HG03342 (cell line): ENCODE results near the gene SLC22A4.

Experiments used
- ATAC-seq: cut with Tn5 transposase; IDR thresholded peaks from one replicate; pipeline ENCODE4 v1.9.1; 2021; ENCODE audit warnings: mild to moderate bottlenecking, moderate library complexity; ENCODE audit not compliant: unreplicated experiment

Gene SLC22A4

GRCh38 chr5:132261881-132262845, 32.0 kb upstream of the SLC22A4 start:
- no peak for ATAC-seq

DNA sequence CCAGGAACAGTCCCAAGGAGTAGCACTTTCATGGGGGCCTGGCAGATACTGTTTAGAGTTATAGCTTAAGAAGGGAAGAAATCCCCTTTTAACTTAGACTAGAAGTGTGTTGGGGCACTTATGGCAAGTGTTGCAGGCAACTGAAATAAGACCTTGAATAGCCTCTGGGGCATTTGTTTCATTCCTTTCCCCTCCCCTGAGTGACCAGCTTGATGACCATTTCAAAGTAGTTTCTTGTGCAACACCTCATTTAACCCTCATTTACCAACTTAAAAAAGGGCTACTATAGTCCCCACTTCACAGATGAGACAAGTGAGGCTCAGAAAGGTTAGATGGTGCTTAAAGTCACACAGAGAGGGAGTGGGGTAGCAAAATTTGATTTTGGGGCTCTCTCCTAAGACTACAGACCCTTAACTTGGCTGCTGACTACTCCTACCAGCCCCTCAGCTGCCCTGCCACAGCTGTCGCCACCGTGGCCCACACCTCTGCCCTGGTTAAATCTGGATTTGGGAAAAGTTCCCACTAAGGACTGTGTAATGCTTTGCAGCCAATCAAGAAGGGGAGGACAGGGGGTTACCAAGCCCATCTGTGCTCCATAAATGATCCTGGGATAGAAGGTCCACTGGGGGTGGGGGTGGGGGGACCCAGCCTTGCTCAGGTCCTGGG, 31.2 kb upstream of the SLC22A4 start:
- no peak for ATAC-seq

- ATAC-seq: no peak
These were observed 30.5 kb upstream of the SLC22A4 start for GRCh38 chr5:132263548-132264261.

GRCh38 chr5:132264546-132265335, 29.5 kb upstream of the SLC22A4 start:
- ATAC-seq: no peak

GRCh38 chr5:132265336-132266030, 28.7 kb upstream of the SLC22A4 start:
- no peak for ATAC-seq

GRCh38 chr5:132266031-132266835, 28.0 kb upstream of the SLC22A4 start:
- no peak for ATAC-seq

DNA sequence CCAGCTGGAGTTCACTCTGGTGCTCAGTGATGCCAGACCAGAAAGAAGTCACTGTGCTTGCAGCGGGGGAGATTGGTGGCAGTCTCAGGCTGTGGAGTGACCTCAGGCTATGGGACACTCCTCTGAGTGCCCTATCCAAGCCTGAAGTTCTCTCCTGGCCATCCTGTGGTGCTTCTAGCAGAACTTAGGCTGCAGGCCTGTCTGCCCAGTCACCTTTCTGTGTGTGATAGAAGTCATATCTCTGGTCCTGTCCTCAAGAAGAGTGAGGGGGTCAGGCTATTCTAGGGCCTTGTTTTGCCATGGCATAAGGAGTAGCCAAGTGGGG, 27.4 kb upstream of the SLC22A4 start:
- no peak for ATAC-seq

DNA sequence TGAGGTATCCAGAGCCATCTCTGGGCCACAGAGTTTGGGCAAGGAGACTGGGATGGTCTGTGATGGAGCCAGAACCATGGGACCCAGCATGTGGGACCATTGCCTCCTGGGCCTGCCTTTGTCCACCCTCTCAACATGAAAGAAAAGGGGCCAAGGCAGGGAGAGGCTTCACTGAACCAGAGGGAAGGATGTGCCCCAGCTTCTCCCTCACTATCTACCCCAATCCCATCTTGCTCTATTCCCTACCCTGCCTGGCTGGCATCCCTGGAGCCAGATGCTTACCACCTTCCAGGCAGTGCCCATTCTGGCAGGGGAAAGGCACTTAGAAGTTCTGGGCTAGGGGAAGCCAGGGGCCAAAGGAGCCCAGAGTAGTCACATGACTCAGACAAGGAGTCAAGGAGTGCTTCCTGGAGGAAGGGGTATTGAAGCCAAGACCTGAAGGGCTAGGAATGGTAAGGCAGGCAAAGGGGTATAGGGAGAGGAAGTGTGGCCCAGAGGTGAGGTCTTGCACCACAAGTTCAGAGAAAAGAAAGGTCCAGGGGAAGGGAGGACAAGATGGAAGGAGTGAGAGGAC, 26.9 kb upstream of the SLC22A4 start:
- ATAC-seq: no peak

- ATAC-seq: no peak
These were observed 26.0 kb upstream of the SLC22A4 start for GRCh38 chr5:132267931-132268768.

DNA sequence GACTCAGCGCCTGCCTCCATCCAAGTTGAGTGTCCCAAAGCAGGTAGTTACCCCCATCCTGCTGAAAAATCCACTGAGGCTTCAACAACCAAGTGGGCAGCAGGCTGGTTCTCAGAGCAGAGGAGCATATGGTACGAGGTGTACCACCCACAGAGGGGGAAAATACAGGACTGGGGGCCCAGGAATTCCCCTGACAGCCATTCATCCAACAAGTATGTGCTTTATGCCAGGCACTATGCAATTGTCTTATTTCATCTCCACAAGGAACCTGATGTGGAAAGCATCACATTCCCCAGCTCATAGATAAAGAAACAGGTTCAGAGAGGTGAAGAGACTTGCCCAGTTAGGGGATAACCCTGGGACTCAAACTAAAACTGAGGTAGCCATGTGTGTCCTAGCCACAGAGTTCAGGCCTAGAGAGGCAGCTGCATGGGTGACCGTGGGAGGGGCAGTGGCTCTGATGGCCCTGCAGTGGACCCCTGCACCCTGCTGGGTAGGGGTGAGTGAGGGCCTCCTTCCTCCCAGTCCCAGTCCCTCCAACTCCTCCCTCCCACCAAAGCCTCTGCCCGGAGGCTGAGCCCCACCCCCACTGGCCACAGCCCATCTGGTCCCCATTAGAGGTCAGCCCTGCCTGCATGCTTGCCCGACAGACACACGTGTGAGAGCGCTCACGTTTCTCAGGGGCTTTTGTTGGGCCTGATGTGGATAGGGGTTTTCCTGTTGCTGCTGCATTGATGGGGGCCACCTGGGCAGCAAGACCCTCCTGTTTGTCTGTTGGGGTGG, 25.2 kb upstream of the SLC22A4 start:
- ATAC-seq: peak; percentile 60

DNA sequence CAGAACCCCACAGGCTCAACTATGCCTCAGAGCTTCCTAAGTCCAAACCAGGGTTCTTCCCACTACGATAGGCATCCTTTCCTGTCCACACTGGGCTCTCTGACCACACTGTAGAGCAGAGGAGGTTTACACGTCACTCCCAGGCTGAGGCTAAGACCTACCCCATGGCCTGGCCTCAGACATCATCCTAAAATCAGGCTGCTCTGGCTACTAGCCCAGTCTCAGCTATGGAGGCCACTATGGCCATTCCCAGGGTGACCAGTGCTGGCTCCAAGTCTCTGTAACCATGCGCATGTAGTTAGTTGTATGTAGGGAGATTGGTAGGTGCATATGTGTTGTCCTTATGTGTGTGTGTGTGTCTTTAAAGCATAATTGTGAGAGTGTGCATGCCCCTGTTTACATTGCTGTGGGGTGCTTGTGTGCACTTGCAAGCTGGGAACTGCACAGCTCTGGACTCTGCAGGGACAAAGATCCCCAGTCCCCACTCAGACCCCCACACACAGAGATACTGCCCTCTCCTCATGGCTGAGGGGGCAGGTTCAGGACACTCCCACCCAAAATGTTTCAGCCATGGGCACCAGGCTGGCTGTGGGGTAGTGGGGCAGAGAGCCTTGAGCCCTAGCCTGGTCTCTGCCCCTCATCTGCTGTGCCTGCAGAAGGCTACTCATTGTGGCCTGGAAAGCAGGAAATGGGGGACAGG, 24.4 kb upstream of the SLC22A4 start:
- ATAC-seq: no peak

- no peak for ATAC-seq
These were observed 23.9 kb upstream of the SLC22A4 start for GRCh38 chr5:132270335-132270665.

DNA sequence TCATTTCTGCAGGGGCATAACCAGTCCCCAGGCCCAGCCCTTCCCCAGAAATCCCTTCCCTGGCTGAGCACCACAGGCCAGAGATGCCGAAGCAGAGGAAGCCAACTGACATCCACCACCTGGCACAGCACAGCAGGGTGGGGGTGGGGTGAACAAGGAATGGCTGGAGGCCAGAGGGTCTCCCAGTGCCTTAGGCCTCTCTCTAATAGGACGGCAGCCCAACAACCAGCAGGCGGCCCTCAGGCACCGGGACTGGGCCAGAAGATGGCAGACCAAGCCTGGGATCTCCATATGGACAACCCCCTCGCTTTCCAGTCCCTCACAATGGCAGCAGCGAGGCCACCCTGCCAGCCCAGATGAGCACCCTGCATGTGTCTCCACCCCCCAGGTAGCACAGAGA, 23.5 kb upstream of the SLC22A4 start:
- no peak for ATAC-seq

DNA sequence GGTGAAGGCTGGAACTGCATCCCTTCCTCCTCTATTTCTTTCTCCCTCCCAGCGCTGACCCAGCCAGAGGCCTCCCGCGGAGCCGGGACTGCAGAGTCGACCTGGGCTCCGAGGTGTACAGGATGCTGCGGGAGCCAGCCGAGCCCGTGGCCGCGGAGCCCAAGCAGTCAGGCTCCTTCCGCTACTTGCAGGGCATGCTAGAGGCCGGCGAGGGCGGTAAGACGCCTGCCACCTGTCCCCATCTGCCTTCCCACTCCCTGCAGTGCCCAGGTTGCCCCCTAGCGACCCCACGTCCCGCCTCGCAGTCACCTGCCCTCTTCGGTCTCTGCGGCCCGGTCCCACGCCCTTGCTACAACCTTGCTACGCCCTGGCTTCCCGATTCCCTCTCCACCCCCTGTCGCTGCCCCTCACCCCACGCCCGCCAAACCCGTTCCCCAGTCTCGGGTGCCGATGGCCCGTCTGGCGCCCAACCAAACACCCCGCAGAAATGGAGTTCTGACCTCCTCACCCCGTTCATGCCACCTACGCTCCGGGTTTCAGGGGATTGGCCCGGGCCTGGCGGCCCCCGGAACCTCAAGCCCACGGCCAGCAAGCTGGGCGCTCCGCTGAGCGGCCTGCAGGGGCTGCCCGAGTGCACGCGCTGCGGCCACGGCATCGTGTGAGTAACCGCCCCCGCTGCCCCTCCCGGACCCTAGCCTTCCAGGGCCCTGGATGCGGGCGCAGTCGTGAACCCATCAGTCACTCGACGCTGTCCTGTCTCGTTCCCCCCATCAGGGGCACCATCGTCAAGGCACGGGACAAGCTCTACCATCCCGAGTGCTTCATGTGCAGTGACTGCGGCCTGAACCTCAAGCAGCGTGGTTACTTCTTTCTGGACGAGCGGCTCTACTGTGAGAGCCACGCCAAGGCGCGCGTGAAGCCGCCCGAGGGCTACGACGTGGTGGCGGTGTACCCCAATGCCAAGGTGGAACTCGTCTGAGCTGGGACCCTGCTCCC, 22.6 kb upstream of the SLC22A4 start:
- ATAC-seq: no peak

DNA sequence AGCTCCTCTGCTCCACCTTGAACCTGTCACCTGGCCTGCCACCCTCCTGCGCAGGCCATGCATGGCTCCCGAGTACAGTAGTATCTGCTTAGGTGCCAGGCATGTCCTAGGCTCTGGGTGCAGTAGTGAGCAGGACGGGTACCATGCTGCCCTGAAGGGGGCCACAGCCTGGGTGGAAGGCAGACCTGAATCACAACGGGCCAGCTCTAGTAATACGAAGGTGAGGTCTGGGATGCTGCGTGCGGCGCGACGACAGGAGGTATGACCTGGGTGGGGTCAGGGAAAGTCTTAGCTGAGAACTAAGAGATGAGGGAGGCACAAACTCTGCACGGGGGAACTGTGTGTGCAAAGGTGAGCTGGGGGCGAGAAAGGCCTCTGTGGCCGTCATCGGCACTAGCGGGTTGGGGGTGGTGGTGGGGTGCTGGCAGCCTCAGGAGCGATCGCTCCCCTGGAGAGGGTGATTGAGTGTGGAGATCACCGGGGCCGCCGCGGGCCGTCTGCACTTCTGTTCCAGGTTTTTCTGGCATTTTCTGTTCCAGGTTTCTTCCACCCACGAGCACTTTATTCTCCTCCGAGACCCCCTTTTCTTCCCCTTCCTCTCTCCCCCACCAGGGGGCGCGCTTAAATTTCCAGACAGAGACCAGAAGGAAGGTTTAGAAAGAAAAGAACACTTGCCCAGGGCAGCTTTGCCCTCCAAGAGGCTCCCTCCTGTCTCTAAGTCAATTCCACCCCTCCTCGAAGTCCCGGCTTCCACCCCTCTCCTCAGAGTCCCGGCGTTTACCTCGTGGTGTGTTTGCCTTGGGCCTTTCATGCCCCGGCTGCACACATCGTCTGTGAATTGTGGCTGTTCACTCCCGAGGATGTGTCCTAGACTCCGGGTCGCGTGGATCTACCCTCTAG, 21.6 kb upstream of the SLC22A4 start:
- ATAC-seq: no peak
